ENCODE data around the gene UTS2B. TPM values are rescaled to one million over a fixed set of nuclear protein-coding genes. Genes with fewer than 3 reads are reported as not detected.

UTS2B gene
- total and polyA plus RNA-seq, 4 donors, result 0.10 to 0.76 TPM; not detected in 2

DNA sequence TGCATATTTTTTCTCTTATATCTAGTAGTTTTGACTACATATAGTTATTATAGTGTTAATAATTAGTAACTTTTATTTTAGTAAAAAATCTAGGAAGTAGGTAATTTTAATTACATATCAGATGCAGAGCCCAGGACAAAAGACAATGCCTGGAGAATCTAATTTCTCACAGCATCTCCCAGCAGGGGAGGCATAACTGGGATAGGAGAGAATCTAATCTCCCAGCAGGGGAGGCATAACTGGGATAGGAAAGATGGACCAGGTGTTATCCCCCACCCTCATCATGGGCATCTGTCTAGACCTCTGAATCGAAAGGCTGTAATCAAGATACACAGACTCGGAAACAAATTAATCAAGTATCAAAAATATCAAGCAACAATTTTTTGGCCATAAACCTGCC lies 73.0 kb downstream of the UTS2B start:
- no peak overlapping the region for H3K4me3 ChIP-seq (ENCODE audit: low read depth in 1 of 3, low read length in 3 of 3)
- no peaks in the 10 kb centered on the region for H3K27me3 ChIP-seq (ENCODE audit: control insufficient read depth in 4 of 4, insufficient read depth in 4 of 4, low read length in 3 of 4)
- TF ChIP-seq RXRA (IDR thresholded peaks at IDR 0.05) (no peak), RAD21 (IDR thresholded peaks at IDR 0.05) (no peak)
- TF ChIP-seq, protein P1, sequence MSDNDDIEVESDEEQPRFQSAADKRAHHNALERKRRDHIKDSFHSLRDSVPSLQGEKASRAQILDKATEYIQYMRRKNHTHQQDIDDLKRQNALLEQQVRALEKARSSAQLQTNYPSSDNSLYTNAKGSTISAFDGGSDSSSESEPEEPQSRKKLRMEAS (IDR thresholded peaks at IDR 0.05), result no peak
- H3K9ac ChIP-seq (ENCODE audit: low read depth in 1 of 2, low read length in 2 of 2), result no peak overlapping the region
- WGBS, result 95% methylated on average over 2 of the region's 2 CpGs
- H3K27ac ChIP-seq (ENCODE audit: low read depth in 1 of 2, low read length in 2 of 2), result no peak overlapping the region
- H3K36me3 ChIP-seq (ENCODE audit: control insufficient read depth in 4 of 4, insufficient read depth in 3 of 4, low read depth in 1 of 4, low read length in 3 of 4), result no peaks in the 10 kb centered on the region
- H3K4me1 ChIP-seq (ENCODE audit: control insufficient read depth in 4 of 4, insufficient read depth in 4 of 4, low read length in 3 of 4), result peaks cover 0 to 14% (median 6%) of the 10 kb centered on the region in 4 donors
- H3K9me3 ChIP-seq (ENCODE audit: control insufficient read depth in 4 of 4, low read length in 3 of 4), result no peaks in the 10 kb centered on the region
- no peak for DNase-seq (ENCODE audit: low spot score)

DNA sequence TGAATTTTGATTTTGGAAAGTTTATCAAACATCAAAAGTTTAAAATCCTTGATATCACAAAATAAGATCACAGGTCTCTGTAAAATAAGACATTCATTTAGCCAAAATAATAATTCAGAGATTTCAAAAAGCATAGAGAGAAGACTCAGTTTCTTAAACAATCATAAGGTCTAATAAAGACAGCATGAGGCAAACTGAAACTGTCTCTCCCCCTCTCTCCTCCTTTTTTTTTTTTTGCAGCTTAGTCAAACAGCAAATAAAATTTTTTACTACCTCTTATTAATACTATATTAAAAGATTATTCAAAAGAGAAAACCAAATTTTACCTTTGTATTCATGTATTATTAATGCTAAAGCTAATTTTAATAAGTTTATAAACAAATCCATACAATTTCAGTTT lies 73.9 kb downstream of the UTS2B start:
- H3K4me1 ChIP-seq (ENCODE audit: control insufficient read depth in 4 of 4, insufficient read depth in 4 of 4, low read length in 3 of 4), result peaks cover 0 to 13% (median 6%) of the 10 kb centered on the region in 4 donors
- no peak overlapping the region for H3K9ac ChIP-seq (ENCODE audit: low read depth in 1 of 2, low read length in 2 of 2)
- no peak overlapping the region for H3K27ac ChIP-seq (ENCODE audit: low read depth in 1 of 2, low read length in 2 of 2)
- no peak for TF ChIP-seq FOXA2 (IDR thresholded peaks at IDR 0.05)
- no peak for TF ChIP-seq HNF4G (IDR thresholded peaks at IDR 0.05)
- no peak for TF ChIP-seq RXRA (IDR thresholded peaks at IDR 0.05)
- no peak for TF ChIP-seq TAF1 (conservative IDR thresholded peaks at IDR 0.05)
- no peak for TF ChIP-seq SP1 (IDR thresholded peaks at IDR 0.05)
- no peak for TF ChIP-seq GABPA (IDR thresholded peaks at IDR 0.05 in 1 of 2, conservative IDR thresholded peaks at IDR 0.05 in 1 of 2)
- no peak for TF ChIP-seq HNF4A (conservative IDR thresholded peaks at IDR 0.05)
- TF ChIP-seq, protein P1 (IDR thresholded peaks at IDR 0.05), result no peak
- TF ChIP-seq, protein P2, sequence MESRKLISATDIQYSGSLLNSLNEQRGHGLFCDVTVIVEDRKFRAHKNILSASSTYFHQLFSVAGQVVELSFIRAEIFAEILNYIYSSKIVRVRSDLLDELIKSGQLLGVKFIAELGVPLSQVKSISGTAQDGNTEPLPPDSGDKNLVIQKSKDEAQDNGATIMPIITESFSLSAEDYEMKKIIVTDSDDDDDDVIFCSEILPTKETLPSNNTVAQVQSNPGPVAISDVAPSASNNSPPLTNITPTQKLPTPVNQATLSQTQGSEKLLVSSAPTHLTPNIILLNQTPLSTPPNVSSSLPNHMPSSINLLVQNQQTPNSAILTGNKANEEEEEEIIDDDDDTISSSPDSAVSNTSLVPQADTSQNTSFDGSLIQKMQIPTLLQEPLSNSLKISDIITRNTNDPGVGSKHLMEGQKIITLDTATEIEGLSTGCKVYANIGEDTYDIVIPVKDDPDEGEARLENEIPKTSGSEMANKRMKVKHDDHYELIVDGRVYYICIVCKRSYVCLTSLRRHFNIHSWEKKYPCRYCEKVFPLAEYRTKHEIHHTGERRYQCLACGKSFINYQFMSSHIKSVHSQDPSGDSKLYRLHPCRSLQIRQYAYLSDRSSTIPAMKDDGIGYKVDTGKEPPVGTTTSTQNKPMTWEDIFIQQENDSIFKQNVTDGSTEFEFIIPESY (IDR thresholded peaks at IDR 0.05), result no peak
- no peak for TF ChIP-seq FOXA1 (IDR thresholded peaks at IDR 0.05)
- no peak for TF ChIP-seq NR2F2 (IDR thresholded peaks at IDR 0.05)
- TF ChIP-seq, protein P3, sequence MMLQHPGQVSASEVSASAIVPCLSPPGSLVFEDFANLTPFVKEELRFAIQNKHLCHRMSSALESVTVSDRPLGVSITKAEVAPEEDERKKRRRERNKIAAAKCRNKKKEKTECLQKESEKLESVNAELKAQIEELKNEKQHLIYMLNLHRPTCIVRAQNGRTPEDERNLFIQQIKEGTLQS (IDR thresholded peaks at IDR 0.05), result no peak
- TF ChIP-seq EGR1 (IDR thresholded peaks at IDR 0.05; ENCODE audit: low read depth in 2 of 2), result no peak
- TF ChIP-seq, protein P4, sequence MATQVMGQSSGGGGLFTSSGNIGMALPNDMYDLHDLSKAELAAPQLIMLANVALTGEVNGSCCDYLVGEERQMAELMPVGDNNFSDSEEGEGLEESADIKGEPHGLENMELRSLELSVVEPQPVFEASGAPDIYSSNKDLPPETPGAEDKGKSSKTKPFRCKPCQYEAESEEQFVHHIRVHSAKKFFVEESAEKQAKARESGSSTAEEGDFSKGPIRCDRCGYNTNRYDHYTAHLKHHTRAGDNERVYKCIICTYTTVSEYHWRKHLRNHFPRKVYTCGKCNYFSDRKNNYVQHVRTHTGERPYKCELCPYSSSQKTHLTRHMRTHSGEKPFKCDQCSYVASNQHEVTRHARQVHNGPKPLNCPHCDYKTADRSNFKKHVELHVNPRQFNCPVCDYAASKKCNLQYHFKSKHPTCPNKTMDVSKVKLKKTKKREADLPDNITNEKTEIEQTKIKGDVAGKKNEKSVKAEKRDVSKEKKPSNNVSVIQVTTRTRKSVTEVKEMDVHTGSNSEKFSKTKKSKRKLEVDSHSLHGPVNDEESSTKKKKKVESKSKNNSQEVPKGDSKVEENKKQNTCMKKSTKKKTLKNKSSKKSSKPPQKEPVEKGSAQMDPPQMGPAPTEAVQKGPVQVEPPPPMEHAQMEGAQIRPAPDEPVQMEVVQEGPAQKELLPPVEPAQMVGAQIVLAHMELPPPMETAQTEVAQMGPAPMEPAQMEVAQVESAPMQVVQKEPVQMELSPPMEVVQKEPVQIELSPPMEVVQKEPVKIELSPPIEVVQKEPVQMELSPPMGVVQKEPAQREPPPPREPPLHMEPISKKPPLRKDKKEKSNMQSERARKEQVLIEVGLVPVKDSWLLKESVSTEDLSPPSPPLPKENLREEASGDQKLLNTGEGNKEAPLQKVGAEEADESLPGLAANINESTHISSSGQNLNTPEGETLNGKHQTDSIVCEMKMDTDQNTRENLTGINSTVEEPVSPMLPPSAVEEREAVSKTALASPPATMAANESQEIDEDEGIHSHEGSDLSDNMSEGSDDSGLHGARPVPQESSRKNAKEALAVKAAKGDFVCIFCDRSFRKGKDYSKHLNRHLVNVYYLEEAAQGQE (IDR thresholded peaks at IDR 0.05), result no peak
- TF ChIP-seq, protein P5, sequence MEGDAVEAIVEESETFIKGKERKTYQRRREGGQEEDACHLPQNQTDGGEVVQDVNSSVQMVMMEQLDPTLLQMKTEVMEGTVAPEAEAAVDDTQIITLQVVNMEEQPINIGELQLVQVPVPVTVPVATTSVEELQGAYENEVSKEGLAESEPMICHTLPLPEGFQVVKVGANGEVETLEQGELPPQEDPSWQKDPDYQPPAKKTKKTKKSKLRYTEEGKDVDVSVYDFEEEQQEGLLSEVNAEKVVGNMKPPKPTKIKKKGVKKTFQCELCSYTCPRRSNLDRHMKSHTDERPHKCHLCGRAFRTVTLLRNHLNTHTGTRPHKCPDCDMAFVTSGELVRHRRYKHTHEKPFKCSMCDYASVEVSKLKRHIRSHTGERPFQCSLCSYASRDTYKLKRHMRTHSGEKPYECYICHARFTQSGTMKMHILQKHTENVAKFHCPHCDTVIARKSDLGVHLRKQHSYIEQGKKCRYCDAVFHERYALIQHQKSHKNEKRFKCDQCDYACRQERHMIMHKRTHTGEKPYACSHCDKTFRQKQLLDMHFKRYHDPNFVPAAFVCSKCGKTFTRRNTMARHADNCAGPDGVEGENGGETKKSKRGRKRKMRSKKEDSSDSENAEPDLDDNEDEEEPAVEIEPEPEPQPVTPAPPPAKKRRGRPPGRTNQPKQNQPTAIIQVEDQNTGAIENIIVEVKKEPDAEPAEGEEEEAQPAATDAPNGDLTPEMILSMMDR (IDR thresholded peaks at IDR 0.05; ENCODE audit: low read depth, low read length, missing input control), result no peak
- TF ChIP-seq YY1 (IDR thresholded peaks at IDR 0.05), result no peak
- TF ChIP-seq JUND (IDR thresholded peaks at IDR 0.05), result no peak
- TF ChIP-seq RAD21 (IDR thresholded peaks at IDR 0.05), result no peak
- no peak for DNase-seq (ENCODE audit: low spot score)
- H3K36me3 ChIP-seq (ENCODE audit: control insufficient read depth in 4 of 4, insufficient read depth in 3 of 4, low read depth in 1 of 4, low read length in 3 of 4), result no peaks in the 10 kb centered on the region
- no peaks in the 10 kb centered on the region for H3K27me3 ChIP-seq (ENCODE audit: control insufficient read depth in 4 of 4, insufficient read depth in 4 of 4, low read length in 3 of 4)
- no peaks in the 10 kb centered on the region for H3K9me3 ChIP-seq (ENCODE audit: control insufficient read depth in 4 of 4, low read length in 3 of 4)
- no peak overlapping the region for H3K4me3 ChIP-seq (ENCODE audit: low read depth in 1 of 3, low read length in 3 of 3)

Data from liver (tissue), 9 donors.